Bone marrow (tissue), 2 donors: Measurements from ENCODE around the gene PSMD13.
"Not testable (repeated sequence)": the region's sequence is repeated elsewhere in the genome, so short reads cannot be mapped to it uniquely, and the experiment has no call there.

Experiments
- DNase-seq, 2 donors: peaks; one replicate each; lab custom pipeline; 2025; lab: John Stamatoyannopoulos, UW

PSMD13 gene

GRCh38 chr11:250274-250673, 13.5 kb downstream of the PSMD13 start:
- no peak for DNase-seq

GRCh38 chr11:250740-251299, 14.0 kb downstream of the PSMD13 start:
- peak; percentile 24 to 53 for DNase-seq

- no peak for DNase-seq
These were observed 14.8 kb downstream of the PSMD13 start for GRCh38 chr11:251550-251949.

GRCh38 chr11:252666-253065, 15.9 kb downstream of the PSMD13 start:
- no peak for DNase-seq

GRCh38 chr11:253160-253885, 16.5 kb downstream of the PSMD13 start:
- no peak for DNase-seq

- no peak for DNase-seq
These were observed 17.1 kb downstream of the PSMD13 start for GRCh38 chr11:253886-254270.

GRCh38 chr11:255176-255575, 18.4 kb downstream of the PSMD13 start:
- no peak for DNase-seq

- no peak for DNase-seq
These were observed 19.0 kb downstream of the PSMD13 start for GRCh38 chr11:255816-256215.

GRCh38 chr11:256952-257737, 20.4 kb downstream of the PSMD13 start:
- no peak for DNase-seq

GRCh38 chr11:257766-258493, 21.2 kb downstream of the PSMD13 start:
- DNase-seq = no peak

GRCh38 chr11:259413-259812, 22.6 kb downstream of the PSMD13 start:
- no peak for DNase-seq

GRCh38 chr11:261624-262023, 24.8 kb downstream of the PSMD13 start:
- DNase-seq = no peak

- DNase-seq = no peak
These were observed 30.1 kb downstream of the PSMD13 start for GRCh38 chr11:266676-267439.

- DNase-seq = peak; percentile 20 to 54
These were observed 30.8 kb downstream of the PSMD13 start for GRCh38 chr11:267491-267994.

- DNase-seq = not testable (repeated sequence)
These were observed 32.0 kb downstream of the PSMD13 start for GRCh38 chr11:268716-269145.

- peak; percentile 49 to 78 for DNase-seq
These were observed 32.5 kb downstream of the PSMD13 start for GRCh38 chr11:269146-269890.

GRCh38 chr11:270451-271318, 33.9 kb downstream of the PSMD13 start:
- no peak for DNase-seq

GRCh38 chr11:271319-271715, 34.5 kb downstream of the PSMD13 start:
- no peak for DNase-seq

- no peak for DNase-seq
These were observed 35.6 kb downstream of the PSMD13 start for GRCh38 chr11:272195-272930.
